ENCODE measurements around the gene RNF39.
"Not testable (repeated sequence)": the region's sequence is repeated elsewhere in the genome, so short reads cannot be mapped to it uniquely, and the experiment has no call there.

Gene RNF39, protein sequence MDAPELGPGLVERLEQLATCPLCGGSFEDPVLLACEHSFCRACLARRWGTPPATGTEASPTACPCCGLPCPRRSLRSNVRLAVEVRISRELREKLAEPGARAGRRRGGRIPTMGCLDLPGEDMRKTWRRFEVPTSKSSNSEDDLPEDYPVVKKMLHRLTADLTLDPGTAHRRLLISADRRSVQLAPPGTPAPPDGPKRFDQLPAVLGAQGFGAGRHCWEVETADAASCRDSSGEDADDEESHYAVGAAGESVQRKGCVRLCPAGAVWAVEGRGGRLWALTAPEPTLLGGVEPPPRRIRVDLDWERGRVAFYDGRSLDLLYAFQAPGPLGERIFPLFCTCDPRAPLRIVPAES

DNA sequence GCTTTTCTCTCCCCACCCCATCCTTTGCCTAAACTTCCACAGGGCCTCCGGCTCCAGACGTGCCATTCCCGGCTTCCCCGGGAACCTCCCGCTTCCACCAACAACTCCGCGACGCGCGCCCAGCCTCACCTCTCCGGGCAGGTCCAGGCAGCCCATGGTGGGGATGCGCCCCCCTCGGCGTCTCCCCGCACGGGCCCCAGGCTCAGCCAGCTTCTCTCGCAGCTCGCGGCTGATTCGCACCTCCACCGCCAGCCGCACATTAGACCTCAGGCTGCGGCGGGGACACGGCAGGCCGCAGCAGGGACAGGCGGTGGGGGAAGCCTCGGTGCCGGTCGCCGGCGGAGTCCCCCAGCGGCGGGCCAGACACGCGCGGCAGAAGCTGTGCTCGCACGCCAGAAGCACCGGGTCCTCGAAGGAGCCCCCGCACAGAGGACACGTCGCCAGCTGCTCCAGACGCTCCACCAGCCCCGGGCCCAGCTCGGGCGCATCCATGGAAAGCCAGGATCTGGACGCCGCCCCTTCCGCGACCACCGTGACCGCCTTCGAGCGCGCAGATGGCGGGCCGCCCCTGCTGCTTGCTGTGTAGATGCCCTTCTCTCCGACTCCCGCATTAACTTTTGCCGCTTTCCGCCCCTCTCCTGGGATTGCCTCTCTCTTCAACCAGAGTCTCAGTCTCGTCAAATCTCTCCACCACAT, at the start of gene RNF39:
Gene RNF39 (minus strand): TSS at position 676 of the 696 bp plus-strand sequence. CDS start 184 bp downstream, at position 492.
- no peak for DNase-seq (ENCODE audit: low spot score)

- no peak for DNase-seq (ENCODE audit: low spot score)
Observed at GRCh38 chr6:30122515-30122914, 46.9 kb upstream of the RNF39 start.

DNA sequence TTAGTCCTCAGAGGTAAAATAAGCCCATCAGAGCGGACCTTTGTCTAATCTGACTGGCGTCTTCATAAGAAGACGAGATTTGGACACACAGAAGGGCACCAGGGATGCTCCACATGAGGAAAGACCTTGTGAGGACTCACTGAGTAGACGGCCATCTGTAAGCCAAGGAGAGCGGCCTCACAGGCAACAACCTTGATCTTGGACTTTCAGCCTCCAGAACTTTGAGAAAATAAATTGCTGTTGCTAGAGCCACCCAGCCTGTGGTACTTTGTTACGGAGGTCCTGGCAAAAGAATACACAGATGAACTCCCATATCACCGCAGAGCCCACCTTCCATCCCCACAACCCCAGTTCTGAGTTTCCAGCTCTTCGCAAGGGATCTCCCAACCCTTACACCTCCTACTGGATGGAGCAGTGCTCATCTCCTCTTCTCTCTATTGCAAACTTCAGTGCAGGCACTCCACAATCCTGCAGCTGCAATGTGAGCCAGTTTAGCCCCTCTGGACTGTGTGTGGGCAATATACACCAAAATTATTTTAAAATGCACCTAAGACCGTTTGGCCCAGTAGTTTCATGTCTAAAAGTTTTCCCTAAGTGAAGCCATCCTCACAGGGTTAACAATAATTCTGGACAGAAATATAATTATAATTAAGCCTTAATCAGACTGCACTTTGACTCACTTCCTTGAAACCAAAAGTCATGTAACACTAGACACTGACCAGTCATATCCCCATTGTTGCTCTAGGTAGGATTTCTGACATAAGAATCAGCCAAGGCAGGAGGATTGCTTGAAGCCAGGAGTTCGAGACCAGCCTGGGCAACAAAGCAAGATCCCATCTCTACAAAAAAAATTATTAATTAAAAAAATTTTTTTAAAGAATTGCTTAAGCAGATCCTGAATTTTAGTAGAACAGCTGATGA, 46.1 kb upstream of the RNF39 start:
- DNase-seq (ENCODE audit: low spot score), result no peak

- not testable (repeated sequence) for DNase-seq (ENCODE audit: low spot score)
Observed at GRCh38 chr6:30118691-30119090, 43.1 kb upstream of the RNF39 start.

DNA sequence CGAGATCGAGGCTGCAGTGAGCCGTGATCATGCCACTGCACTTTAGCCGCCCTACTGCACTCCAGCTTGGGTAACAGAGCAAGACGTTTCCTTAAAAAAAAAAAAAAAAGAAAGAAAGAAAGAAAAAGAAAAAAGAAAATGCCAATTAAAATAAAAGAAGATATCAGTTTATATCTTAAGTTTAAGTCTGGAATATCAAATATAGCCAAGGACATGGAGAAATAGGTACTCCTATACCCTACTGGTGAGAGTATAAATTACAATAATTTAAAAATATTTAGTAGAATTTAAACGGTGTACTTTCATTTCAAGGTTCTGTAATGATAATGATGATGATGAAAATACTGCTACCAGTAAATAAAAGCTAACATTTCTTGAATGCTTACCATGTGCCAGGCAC, 41.2 kb upstream of the RNF39 start:
- DNase-seq (ENCODE audit: low spot score), result no peak

GRCh38 chr6:30113841-30114240, 38.3 kb upstream of the RNF39 start:
- no peak for DNase-seq (ENCODE audit: low spot score)

GRCh38 chr6:30113003-30113759, 37.6 kb upstream of the RNF39 start, which contains the start of gene TRIM31:
Gene TRIM31, minus strand, starts transcription at chr6:30113090. Its CDS starts 285 bp downstream, at chr6:30112805.
- no peak for DNase-seq (ENCODE audit: low spot score)

DNA sequence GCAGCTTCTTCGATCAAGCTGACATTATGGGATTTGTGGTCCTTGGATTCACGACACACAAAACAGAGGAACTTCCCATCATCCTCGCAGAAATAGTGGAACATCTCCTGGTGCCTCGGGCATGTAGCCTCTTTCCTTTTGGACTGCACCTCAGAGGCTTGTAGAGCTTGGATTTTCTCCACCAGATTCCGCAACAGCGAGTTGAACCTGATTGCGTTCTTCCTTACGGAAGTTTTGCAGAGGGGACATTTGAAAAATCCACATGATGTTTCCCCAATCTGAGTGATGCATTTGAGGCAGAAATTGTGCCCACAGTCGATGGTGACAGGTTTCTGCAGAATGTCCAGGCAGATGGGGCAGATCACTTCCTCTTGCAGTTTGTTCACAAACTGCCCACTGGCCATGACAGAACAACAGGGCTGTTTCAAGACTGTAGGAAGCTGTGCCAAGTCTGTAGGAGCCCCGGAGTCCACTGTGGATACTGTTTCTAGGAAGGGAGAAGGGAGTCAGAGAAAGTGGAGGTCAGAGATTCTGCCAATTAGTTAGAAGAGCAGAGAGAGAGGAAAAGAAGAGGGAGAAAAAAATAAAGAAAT, 36.9 kb upstream of the RNF39 start:
- no peak for DNase-seq (ENCODE audit: low spot score)

GRCh38 chr6:30111266-30111856, 35.8 kb upstream of the RNF39 start:
- DNase-seq (ENCODE audit: low spot score), result no peak

DNA sequence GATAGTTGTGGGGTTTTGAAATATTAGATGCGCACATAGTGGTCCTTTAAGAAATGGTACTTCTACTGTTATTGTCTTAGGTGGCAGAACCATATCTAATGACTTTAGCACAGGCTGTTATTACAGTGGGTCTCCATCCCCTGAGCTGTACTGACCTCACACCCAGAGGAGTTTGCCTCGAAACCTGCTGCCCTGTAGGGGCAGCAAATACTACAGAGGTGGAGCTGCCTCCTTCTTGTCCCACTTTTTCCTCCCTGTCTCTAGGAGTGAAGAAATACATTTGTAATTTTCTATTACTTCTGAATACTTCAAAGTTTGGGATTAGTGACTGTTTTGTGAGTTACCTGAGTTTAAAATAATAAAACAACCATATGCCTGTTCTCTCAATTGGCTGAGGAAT, 29.1 kb upstream of the RNF39 start:
- no peak for DNase-seq (ENCODE audit: low spot score)

DNA sequence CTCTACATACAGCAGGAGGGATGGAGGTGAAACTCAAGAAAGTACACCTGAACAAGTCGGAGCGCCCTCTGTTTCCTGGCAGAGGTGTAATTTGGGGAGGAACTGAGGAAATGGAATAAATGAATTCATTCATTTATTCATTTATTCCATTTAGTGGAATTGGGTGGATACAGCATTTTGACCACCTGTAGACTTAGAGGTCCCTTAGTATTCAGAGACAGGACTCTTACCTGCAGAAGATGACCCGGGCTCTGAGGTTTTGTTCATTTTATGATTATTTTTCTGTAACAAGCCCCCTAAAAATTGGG, 28.3 kb upstream of the RNF39 start:
- DNase-seq (ENCODE audit: low spot score), result no peak

DNA sequence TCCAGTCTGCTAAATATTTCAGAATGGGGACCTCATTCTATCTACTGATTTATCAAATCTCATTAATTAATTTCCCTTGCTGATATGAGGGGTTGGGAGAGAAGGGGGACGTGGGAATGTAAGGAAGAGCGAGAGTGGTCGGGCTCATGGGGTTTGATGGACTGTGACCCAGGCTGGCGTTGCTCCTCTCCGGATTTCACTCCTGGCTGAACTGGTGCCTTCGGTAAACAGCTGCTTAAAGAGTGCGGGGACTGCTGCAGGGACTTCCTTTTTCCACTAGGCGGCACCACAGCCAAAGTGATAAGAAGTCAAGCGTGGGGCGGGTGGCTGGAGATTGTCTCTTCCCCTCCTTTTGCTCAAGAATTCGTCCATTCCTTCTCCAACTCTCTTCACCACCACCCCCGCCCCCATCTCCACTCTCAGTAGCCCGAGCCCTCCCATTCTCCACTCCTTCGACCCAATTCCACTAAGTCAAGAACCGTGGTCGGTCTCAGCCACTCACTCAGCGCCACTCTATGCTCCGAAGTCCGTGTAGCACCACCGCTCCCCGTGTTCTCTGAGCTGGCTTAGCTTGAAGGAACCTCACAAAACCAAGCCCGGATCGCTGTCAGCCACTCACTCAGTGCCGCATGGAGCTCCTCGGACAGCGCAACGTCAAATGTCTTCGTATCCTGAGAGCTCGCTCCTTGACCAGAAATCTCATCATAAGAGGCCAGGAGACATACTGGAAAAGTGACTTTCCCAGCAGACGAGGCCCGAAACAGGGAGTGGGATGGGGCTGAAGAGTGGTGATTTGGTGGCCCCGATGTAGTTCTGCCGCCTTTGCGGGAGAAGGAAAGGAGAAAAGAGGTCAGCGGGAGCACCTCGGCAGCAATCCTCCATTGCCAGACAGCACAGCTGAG, 27.7 kb upstream of the RNF39 start:
- DNase-seq (ENCODE audit: low spot score), result peak; percentile 83

GRCh38 chr6:30102414-30102969, 26.9 kb upstream of the RNF39 start:
- DNase-seq (ENCODE audit: low spot score), result no peak

GRCh38 chr6:30101444-30102413, 26.2 kb upstream of the RNF39 start:
- DNase-seq (ENCODE audit: low spot score), result peak; percentile 45

- no peak for DNase-seq (ENCODE audit: low spot score)
Observed at GRCh38 chr6:30100585-30101443, 25.2 kb upstream of the RNF39 start.

DNA sequence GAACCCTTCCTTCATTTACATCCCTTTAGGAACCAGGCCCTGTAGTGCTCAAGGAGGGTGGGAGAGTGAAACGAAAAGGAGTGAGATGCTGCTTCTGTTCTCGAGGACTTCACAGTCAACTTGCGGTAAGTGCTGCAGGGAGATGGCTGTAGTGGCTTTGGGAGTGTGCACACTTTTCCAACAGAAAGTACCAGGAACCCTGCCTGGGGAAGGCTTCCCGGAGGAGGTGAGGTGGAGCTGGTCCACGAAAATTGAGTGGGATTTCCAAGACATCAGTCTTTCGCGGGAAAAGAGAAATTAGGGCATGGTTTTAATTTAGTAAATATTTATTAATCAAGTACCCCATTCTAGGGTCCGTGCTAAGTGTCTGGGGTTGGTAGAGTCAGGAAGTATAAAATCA, 24.6 kb upstream of the RNF39 start:
- DNase-seq (ENCODE audit: low spot score), result no peak

Data from CD4-positive, alpha-beta T cell treated with Interleukin-6 at 100 ng/mL for 8 hours (primary cell).